Measurements from ENCODE around the gene RGS10.

Gene RGS10

GRCh38 chr10:119470920-119471702 is 71.4 kb downstream of the RGS10 start:
- TF ChIP-seq EZH2phosphoT487 (conservative IDR thresholded peaks at IDR 0.05; ENCODE audit: low read length) (no peak), CTCF (IDR thresholded peaks at IDR 0.05; ENCODE audit: insufficient read depth, low read length, poor library complexity, severe bottlenecking) (no peak)
- no peaks in the 10 kb centered on the region for H3K79me2 ChIP-seq (ENCODE audit: insufficient read depth, low read length)
- H3K27me3 ChIP-seq (ENCODE audit: low read length): no peaks in the 10 kb centered on the region

GRCh38 chr10:119469846-119470245 is 72.7 kb downstream of the RGS10 start:
- Histone ChIP-seq H3K27me3 (ENCODE audit: low read length) (no peaks in the 10 kb centered on the region), H3K4me3 (ENCODE audit: insufficient read depth, low read length, poor library complexity, severe bottlenecking) (no peak overlapping the region), H3F3A (ENCODE audit: insufficient read depth) (no peaks in the 10 kb centered on the region), H3K9me3 (ENCODE audit: insufficient read depth, low read length) (no peaks in the 10 kb centered on the region), H2AFZ (ENCODE audit: low read depth, low read length, severe bottlenecking) (no peak overlapping the region), H4K20me1 (ENCODE audit: low read depth, low read length) (no peaks in the 10 kb centered on the region), H3K36me3 (ENCODE audit: low read length) (no peaks in the 10 kb centered on the region), H3K4me2 (ENCODE audit: low read depth, low read length, poor library complexity, severe bottlenecking) (no peak overlapping the region), H3K9ac (ENCODE audit: low read length) (no peak overlapping the region), H3K79me2 (ENCODE audit: insufficient read depth, low read length) (no peaks in the 10 kb centered on the region), H3K9me2 (replicated peaks; ENCODE audit: insufficient read depth, low read length) (no peaks in the 10 kb centered on the region), H3K27ac (ENCODE audit: low read depth, low read length) (no peak overlapping the region)
- TF ChIP-seq EZH2phosphoT487 (conservative IDR thresholded peaks at IDR 0.05; ENCODE audit: low read length) (no peak), CTCF (IDR thresholded peaks at IDR 0.05; ENCODE audit: insufficient read depth, low read length, poor library complexity, severe bottlenecking) (no peak)

More at GRCh38 chr10:119470920-119471702, 71.4 kb downstream of the RGS10 start:
- Histone ChIP-seq H3K4me3 (ENCODE audit: insufficient read depth, low read length, poor library complexity, severe bottlenecking) (no peak overlapping the region), H3K9me3 (ENCODE audit: insufficient read depth, low read length) (no peaks in the 10 kb centered on the region), H4K20me1 (ENCODE audit: low read depth, low read length) (no peaks in the 10 kb centered on the region), H3K9ac (ENCODE audit: low read length) (no peak overlapping the region), H3K9me2 (replicated peaks; ENCODE audit: insufficient read depth, low read length) (no peaks in the 10 kb centered on the region), H3F3A (ENCODE audit: insufficient read depth) (no peaks in the 10 kb centered on the region), H3K36me3 (ENCODE audit: low read length) (no peaks in the 10 kb centered on the region), H3K4me2 (ENCODE audit: low read depth, low read length, poor library complexity, severe bottlenecking) (no peak overlapping the region), H3K27ac (ENCODE audit: low read depth, low read length) (no peak overlapping the region), H2AFZ (ENCODE audit: low read depth, low read length, severe bottlenecking) (no peak overlapping the region)

- no peak overlapping the region for H3K9ac ChIP-seq (ENCODE audit: low read length)
- no peaks in the 10 kb centered on the region for H3F3A ChIP-seq (ENCODE audit: insufficient read depth)
- no peak overlapping the region for H2AFZ ChIP-seq (ENCODE audit: low read depth, low read length, severe bottlenecking)
- H4K20me1 ChIP-seq (ENCODE audit: low read depth, low read length): no peaks in the 10 kb centered on the region
- no peak for TF ChIP-seq CTCF (IDR thresholded peaks at IDR 0.05; ENCODE audit: insufficient read depth, low read length, poor library complexity, severe bottlenecking)
- TF ChIP-seq EZH2phosphoT487 (conservative IDR thresholded peaks at IDR 0.05; ENCODE audit: low read length): no peak
- H3K9me3 ChIP-seq (ENCODE audit: insufficient read depth, low read length): no peaks in the 10 kb centered on the region
- no peaks in the 10 kb centered on the region for H3K27me3 ChIP-seq (ENCODE audit: low read length)
- no peak overlapping the region for H3K4me3 ChIP-seq (ENCODE audit: insufficient read depth, low read length, poor library complexity, severe bottlenecking)
- H3K27ac ChIP-seq (ENCODE audit: low read depth, low read length): no peak overlapping the region
- no peaks in the 10 kb centered on the region for H3K79me2 ChIP-seq (ENCODE audit: insufficient read depth, low read length)
- H3K9me2 ChIP-seq (replicated peaks; ENCODE audit: insufficient read depth, low read length): no peaks in the 10 kb centered on the region
- no peak overlapping the region for H3K4me2 ChIP-seq (ENCODE audit: low read depth, low read length, poor library complexity, severe bottlenecking)
- H3K36me3 ChIP-seq (ENCODE audit: low read length): no peaks in the 10 kb centered on the region
These were observed 73.2 kb downstream of the RGS10 start for GRCh38 chr10:119469325-119469707.
